AG08395 (cell line): Measurements from ENCODE around the gene ZNF326.
A peak's percentile ranks its signal among the peaks of the same experiment; 100 is the strongest.

Source experiments
- DNase-seq: peaks from one replicate; pipeline ENCODE4 v3.0.0; 2012; ENCODE audit warnings: mixed read lengths, low spot score

Gene ZNF326, protein sequence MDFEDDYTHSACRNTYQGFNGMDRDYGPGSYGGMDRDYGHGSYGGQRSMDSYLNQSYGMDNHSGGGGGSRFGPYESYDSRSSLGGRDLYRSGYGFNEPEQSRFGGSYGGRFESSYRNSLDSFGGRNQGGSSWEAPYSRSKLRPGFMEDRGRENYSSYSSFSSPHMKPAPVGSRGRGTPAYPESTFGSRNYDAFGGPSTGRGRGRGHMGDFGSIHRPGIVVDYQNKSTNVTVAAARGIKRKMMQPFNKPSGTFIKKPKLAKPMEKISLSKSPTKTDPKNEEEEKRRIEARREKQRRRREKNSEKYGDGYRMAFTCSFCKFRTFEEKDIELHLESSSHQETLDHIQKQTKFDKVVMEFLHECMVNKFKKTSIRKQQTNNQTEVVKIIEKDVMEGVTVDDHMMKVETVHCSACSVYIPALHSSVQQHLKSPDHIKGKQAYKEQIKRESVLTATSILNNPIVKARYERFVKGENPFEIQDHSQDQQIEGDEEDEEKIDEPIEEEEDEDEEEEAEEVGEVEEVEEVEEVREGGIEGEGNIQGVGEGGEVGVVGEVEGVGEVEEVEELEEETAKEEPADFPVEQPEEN

DNA sequence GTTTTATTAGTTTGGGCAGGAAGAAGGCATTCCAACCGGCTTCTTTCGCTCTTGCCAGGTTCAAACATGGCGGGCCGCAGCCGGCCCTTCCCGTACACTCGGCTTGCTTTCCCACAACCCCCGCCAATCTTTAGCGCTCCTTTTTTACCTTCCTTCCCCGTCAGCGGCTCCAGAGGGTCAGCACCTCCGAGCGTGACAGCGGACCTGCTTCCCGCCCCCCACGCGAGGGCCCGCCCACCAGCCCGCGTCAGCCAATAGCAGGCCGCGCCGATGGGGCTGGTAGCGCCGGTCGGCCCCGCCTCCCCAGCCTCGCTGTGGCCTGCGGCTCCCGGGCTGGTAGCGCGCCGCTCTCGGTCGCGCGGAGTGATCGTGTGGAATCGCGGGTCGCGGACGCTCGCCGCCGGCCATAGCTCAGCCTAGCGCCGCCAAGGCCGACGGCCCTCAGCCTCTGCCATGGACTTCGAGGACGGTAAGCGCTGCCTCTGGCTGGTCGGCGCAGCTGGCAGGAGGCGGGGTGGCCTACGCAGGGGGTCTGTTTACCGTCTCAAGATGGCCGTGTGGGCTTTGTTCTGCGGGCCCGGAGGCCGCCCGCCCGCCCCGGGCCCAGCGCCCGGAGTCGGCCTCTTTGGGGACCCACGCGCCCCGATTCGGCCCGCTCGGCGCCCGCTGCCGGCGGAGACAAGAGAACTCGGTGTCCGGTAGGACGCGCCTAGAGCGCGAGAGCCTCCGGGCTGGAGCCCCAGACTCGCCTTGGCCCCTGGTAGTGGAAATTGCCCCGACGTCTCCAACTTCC is at the start of gene ZNF326:
Gene ZNF326 (plus strand): TSS at position 306 of the 793 bp plus-strand sequence. CDS start 148 bp downstream, at position 454.
- DNase-seq, result peak; percentile 98

DNA sequence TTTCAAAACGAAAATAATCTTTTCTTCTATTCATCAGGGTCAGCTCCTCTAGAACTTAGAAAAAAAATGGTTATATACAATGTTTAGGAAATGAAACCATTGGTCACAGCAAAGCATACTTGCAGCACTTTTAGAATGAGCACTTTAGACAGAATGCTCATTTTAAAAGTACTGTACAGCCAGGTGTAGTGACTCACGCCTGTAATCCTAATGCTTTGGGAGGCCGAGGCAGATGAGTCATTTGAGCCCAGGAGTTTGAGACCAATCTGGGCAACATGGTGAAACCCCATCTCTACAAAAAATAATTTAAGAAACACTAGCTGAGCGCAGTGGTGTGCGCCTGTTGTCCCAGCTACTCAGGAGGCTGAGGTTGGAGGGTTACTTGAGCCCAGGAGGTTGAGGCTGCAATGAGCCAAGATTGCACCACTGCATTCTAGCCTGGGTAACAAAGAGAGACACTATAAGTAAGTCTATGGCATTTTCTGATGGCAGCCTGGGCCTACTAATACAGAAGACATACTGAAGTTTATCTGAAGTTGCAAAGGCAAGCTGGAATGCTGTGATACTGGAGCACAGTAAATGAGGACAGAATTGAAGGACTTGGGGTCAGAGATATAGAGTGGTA is 48.9 kb upstream of the ZNF326 start:
- DNase-seq, result no peak

DNA sequence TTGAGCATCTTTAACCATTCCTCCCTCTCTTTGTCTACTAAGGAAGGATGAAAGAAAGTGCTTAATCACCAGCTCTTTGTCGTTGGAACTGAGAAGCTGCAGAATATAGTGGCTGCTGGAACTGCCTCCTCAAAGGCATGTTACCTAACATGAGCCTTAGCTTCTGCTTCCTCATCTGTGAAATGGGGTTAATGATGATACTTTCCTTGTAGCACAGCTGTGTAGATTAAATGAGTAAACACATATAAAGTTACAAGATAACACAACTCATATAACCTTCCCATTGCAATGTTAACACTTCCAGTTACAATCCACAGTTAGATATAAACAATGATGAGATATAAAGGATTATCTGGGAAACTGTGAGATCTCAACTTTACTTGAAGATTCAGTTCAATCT is 48.4 kb upstream of the ZNF326 start:
- DNase-seq, result no peak

DNA sequence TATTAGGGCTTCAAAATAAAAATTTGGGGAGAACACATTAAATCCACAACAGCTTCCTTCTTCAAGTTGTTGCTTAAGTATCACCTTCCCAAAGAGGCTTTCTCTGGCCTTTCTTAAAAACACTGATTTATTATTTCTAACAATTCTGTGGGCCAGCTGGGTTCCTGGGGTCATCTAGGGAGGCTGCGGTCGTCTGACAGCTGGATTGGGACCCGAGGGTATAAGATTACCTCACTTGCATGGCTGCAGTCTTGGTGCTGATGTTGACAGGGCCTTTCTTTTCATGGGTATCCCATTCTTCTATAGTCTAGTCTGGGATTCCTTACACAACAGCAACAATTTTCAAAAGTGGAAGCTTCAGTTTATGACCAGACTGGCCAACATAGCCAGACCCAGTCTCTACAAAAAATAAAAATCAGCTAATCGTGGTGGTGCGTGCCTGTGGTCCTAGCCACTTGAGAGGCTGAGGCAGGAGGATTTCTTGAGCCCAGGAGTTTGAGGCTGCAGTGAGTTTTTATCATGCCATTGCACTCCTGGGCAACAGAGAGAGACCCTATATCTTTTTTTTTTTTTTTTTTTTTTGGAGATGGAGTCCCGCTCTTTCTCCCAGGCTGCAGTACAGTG is 46.1 kb upstream of the ZNF326 start:
- no peak for DNase-seq

DNA sequence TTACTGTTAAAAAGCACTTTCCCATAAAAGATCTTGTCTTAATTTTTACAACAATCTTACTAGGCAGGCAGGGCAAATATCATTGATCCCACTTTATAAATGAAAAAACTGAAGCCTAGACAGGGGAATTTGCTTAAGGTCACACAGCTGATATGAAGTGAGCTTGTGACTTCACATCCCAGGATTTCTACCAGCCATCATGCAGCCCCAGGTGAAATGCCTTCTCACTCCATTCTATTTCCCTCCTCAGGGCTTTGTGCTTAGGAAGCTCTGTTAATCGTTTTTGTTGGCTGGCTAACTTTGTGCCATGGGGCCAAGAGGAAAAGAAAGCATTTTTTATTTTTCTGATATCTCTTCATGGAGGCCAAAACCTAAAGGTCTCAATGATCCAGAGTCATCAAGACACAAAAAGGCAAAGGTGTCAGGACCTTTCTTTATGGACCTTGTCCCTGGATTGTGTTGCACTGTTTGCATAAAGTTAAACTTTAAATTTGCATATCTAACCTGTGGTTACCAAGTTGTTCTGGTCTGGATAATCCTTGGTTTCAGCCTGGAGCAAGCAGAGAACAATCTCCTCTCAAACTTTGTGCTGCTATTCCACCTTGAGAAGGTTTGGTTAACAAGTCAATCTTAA is 44.8 kb upstream of the ZNF326 start:
- DNase-seq, result no peak

DNA sequence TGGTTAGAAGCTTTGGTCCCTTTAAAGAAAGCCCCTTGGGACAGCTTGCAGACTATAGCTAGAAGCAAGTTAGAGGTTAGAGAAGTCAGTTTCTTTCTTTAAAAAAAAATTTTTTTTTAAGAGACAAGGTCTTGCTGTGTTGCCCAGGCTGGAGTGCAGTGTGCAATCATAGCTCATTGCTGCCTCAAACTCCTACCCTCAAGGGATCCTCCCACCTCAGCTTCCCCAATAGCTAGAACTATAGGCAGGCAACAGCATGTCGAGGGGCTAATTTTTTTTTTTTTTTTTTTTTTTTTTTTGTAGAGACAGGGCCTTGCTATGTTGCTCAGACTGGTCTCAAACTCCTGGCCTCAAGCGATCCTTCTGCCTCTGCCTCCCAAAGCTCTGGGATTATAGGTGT is 44.2 kb upstream of the ZNF326 start:
- no peak for DNase-seq

DNA sequence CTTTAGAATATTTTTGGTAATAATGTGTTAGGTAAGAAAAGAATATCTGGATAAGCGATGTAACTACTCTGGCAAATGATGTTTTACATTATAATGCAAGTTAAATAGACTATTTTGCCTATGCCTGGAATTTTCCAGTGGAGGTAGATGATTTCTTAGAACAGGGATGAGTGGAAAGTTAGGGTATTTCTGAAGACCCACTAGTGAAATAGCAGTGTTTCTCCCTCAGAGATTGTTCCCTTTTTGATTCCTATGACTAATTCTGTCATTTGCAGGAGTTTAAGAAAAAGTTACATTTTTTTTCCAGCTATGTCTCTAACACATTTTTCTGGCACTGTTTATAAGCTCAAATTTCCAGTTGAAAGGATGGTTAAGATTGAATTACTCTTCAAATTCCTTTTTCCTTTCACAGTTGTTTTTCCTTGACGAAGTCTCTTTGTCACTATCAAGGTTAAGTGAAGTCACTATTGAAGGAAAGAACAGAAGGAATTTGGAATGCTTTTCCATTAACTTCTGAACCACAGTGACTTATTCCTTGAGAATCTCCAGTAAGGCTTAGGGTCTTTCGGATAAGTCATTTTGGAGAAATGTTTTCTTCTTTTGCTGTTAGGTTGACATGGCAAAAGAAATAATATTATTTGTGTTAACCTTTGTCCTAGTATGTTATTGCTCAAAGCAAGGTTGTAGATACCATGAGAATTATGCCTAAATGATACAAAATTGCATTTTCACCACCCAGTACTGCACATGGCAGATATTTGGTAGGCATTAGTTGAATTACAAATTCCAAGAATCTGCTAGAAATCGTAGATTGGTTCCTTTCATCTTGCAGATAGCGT is 42.9 kb upstream of the ZNF326 start:
- DNase-seq, result peak; percentile 66

DNA sequence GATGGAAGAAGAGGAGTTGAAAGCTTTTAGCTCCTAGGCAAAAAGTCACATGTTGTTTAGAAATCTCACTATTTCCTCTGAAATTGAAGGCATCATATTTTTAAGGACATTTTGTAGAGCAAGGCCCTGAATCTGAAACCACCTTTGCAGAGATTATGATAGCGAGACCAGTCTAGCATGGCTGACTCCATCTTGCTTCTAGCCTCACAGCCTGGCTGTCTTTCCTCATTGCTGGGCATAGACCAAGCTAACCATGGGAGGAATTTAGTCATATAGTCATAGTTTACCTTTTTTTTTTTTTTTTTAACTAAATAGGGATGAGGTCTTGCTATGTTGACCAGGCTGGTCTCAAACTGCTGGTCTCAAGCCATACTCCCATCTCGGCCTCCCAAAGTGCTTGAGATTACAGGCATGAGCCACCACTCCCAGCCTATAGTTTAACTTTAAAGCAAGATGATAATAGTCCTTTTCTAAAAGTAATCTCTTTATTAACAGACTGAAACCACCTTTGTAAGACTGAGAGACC is 42.2 kb upstream of the ZNF326 start:
- no peak for DNase-seq

DNA sequence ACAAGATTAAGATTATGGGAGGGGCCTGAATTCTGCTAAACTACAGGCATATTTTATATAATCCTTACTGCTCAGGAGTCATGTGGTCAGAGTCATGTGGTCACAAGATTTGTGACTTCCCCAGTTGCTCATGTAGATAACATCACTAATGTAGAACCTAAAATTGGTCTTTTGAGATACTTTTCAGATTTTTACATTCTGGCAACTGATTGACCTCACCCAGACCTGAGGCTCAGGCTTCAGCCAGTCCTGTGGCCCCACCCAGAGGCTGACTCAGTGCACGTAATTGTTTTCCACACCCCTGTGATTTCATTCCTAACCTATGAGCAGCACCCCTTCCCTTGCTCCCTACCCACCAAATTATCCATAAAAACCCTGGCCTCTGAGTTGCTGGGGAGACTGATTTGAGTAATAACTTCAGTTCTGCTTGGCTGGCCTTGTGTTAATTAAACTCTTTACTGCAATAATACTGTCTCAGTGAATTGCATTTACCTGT is 41.7 kb upstream of the ZNF326 start:
- DNase-seq, result peak; percentile 84

DNA sequence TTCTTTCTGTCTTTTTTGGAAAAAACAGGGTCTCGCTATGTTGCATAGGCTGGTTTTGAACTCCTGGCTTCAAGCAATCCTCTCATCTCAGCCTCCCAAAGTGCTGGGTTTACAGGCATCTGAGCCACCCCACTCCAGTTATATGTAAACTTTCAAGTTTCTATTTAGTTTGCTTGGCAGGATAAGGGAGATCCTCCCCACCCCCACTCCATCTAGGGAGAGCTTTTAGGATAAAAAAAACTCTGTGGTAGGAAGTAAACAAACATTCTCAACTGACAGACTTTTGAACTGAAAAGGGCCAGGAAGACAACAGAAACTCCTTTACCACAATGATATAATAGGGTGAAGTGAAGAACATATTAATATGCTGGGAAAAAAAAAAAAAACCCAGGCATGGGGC is 41.0 kb upstream of the ZNF326 start:
- no peak for DNase-seq

DNA sequence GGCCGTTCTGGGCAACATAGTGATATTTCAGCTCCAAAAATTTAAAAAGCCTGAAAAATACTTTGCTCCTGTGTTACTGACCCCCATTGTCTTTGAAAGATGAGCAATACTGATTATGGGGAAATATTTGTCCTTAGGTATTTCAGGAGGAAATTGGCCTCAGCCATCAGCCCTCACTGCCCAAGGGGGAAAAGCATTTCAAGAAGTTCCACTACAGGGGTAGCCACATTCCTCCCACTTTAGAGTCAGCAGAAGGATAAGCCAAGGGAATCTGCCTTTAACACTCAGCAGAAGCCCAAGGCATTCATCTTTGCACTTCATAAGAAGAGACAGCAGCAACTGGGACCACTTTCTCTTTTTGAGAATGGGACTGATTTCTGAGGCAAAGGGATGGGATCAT is 40.5 kb upstream of the ZNF326 start:
- no peak for DNase-seq

DNA sequence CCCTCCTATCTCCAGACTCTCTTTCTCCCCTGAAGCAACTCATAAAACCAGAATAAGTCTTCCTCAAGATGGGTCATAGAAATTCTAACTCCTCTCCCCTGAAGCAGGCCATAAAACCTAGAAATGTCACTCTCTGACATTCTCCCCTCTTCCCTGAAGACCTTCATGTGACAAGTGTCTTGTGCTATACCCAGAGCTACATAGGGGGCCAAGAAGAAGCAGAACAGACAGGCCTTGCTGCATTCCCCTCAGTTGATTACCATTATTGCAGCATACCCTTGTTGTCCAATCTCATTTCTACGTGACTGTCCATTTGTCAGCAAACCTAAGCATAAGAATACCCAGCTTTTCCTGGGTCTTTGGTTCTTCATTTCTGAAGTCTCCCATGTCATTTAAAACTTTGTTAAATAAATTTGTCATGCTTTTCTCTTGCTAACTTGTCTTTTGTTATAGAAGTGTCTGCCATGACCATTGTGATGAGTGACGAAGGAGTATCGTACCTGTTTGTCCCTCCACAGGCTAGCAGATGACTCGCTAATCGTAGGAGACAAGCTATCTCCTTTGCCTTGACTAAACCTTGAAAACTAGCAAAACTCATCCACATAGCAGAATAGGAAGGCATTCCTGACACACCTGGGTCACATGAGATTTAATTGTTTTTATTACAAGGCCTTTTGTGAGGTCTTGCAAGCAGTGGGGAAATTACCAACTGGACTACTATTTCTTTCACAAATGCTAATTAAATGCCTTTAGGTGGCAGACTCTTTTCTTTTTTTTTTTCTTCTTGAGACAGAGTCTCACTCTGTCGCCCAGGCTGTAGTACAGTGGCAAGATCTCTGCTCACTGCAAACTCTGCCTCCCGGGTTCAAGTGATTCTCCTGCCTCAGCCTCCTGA is 39.4 kb upstream of the ZNF326 start:
- DNase-seq, result no peak

DNA sequence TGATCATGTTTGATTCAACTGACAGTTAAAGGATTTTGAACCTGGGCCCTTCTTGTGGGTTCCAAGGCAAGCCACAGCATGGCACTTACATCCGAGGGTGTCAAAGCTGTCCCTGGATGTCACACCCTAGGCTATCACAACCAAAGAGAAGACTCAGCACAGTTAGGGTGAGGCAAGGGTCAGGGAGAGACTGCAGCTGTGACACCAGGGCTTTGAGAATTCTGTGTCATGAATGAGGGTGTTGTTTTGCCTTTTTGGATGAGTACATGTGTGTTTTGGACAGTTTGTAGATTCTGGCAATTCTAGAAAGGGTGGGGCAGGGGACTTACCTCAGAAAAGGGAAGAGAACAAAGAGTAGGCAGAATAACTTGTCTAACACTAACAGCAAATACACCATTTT is 37.8 kb upstream of the ZNF326 start:
- no peak for DNase-seq

DNA sequence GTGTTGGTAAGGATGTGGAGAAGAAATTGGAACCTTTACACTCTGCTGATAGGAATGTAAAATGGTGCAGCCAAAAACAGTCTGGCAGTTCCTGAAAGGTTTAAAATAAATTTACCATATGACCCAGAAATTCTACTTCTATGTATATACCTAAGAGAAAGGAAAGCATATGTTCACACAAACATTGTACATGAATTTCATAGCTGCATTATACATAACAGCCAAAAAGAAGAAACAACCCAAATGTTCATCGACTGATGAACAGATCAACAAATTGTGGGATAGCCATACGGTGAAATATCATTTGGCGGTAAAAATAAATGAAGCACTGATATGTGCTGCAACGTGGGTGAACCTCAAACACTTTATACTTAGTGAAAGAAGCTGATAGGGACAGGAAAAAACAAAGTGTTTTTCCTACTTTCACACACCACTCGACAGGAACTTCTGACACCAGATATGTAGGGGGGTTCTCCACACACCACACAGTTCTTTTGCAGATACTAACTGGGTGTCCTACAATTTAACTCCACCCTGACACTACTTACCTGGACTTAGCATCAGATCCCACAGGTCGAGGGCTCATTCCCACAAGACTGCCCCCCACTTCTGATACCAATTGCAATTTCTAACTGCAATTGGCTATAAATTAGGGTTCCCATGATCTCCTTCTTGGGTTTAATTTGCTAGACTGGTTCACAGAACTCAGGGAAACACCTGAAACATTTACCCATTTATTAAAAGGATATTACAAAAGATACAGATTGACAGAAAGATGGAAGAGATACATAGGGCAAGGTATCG is 35.9 kb upstream of the ZNF326 start:
- DNase-seq, result no peak

DNA sequence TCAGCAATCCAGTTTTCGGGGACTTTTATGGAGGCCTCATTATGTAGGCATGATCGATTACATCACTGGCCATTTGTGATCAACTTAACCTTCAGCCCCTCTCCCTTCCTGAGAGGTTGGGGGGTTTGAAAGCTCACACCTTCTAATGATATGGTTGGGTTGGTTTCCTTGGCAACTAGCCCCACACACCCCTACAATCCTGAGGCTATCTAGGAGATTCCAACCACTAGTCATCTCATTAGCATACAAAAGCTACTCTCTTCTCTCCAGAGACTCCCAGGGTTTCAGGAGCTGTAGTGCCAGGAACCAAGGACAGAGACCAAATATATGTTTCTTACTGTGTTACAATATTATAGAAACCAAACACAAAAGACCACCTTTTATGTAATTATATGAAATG is 35.2 kb upstream of the ZNF326 start:
- DNase-seq, result no peak

DNA sequence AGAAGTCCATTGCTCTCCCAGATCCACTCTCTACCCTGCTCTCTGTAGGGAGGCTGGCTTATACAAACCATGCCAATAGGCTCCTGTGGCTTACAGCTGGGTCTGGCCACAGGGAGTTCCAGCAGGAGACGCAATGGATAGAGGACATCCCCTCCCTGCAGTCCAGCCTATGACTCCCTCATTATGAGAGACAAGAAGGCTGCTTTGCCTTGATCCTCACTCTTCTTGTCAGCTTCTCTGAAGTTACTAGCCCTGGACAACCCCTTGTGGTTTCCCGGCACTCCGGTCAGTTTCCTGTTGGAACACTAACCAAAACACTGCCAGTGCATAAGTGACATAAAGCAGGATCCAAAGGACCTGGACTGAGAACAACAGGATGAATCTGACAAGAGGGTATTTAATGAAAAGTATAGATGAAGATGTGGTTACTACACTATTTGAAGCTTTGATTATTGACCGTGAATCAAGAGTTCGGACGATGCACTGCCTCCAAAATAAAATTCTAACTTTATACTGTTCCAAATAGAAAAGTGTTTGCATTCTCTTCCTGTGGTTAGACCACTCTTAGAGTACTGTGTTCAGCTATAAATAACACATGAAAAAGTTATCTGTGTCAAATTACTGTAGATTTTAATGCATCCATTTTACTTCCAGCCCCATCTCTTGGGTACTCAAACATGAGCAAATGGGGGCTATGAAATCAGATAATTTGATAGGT is 32.7 kb upstream of the ZNF326 start:
- DNase-seq, result peak; percentile 44

DNA sequence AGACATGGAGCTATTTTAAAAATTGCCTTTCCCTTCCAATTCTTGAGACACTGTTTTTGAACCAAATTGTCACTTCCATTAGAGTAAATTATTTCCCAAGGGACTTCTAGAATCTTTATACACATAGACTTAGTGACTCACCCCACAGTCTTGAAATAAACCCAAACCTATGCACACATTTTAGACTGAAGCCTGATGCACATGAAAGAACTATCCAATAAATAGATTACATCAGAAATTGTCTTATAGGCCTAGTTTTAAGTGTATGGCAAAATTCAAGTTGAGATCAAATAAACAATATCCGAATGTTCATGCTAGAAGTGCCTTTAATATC is 32.2 kb upstream of the ZNF326 start:
- no peak for DNase-seq
